Stimulated activated CD4-positive, alpha-beta T cell treated with anti-CD3 and anti-CD28 coated beads, Interleukin-4, amount 100 ng/mL, for 1 hour (primary cell): ENCODE data around the gene ATF3.
A peak's percentile ranks its signal among the peaks of the same experiment; 100 is the strongest.
"Not testable (repeated sequence)": the region's sequence is repeated elsewhere in the genome, so short reads cannot be mapped to it uniquely, and the experiment has no call there.

ENCODE experiments used
- DNase-seq: peaks from one replicate; pipeline ENCODE4 v3.0.0-alpha.2; 2020

Gene ATF3

GRCh38 chr1:212655668-212656440, 47.3 kb downstream of the ATF3 start:
- DNase-seq: no peak

GRCh38 chr1:212656730-212657129, 48.2 kb downstream of the ATF3 start:
- no peak for DNase-seq

- DNase-seq: not testable (repeated sequence)
Observed at GRCh38 chr1:212658250-212658649, 49.7 kb downstream of the ATF3 start.

DNA sequence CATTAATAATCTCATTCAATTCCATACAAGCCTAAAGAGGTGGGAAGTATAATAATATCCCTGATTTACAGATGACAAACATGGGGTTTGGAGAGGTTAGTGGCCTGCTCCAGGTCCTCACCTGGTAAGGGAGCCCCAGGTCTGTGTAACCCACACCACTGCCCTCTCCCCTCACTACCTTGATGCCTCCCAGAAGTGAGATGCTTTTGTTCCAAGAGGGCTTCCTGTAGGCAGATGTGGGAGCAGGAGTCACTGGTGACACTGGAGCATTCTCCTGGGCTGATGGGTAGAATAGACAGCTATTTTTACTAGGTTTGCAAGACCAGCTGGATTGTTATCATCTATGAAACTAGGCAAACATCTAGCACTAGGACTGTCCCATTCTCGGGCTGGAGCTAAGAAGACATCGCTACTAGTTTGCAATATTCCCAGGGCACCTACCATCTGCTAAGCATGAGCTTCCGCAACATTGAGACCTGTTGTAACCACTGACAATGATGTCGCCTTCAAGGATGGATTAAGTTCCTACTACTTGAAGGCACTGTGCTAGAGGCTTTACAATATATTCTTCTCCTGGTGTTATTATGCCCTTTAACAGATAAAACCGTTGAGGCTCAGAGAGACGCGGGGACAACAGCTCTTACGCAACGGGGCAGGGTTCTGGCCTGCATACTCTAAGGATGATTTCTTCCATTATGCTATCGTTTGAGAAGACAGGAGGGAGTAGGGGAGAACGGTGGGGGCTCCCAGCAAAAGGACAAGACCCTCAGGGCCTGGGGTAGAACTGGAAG, 56.0 kb downstream of the ATF3 start:
- DNase-seq: no peak

DNA sequence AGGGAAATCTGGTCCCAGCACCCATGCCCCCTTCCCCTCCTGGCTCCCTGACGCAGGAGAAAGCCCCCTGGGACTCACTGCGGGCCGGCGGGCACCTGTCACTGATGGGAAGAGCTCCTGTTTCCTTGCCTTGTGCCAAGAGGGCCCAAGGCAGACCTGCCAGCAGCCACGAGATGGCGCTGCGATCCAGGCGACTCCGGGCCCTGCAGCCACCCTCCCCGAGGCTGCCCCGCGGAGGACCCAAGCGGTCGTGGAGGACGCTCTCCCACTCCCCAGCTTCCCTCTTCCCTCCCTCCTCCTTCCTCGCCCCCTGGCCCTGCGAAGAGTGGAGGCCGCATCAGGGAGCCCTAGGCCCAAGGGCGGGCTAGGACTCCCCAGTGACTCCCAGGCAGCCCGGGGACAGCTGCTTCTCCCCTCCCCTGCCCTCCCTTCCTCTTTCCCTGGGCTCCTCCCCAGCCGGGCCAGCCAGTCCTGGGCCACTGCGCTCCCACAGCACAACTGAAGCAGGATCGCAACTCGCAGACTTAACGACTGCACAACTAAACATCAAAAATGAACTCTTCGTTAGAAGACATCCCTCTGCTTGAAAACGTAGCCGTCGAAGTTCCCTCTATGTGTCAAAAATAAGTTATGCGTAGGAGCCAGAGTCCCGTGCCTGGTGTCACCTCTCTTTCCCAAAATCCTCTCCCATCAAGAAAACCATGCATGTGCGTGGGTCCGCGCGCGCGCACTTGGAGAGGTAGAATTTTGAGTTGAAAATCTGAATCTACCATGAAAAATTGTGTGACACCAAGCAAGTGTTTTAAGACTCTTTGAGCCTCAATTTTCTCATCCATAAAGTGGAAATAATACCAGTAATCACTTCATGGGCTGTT, 56.9 kb downstream of the ATF3 start:
- peak; percentile 87 for DNase-seq

DNA sequence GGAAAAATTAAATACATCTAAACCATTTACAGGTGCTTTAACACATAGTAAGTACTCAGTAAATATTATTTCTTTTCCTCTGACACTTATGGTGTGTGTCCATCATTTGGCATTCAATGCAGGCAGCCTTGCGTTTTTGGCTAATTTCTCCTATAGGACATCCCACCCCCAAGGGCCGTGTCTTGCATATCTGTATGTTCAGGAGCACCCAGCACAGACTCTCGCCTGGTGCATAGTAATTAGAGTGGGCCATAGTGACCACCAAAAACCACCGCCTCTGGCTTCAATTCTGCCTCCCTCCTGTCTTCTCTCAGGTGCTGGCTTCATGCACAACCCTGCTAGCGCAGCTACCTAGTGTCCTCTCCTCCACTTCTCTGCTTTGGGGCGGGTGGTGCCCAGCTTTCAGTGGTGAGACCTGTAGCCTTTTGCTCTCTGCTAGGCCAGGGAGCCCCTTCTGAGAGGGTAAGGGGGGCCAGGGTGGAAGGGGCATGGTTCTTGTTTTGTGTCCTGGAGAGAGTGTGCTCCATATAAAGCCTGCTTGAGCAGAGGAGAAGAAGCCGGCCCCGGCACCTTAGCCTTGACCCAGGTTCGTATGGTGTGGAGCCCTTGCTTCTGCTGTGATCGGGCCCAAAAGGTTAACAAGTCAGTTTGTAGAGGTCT, 57.7 kb downstream of the ATF3 start:
- DNase-seq: no peak

DNA sequence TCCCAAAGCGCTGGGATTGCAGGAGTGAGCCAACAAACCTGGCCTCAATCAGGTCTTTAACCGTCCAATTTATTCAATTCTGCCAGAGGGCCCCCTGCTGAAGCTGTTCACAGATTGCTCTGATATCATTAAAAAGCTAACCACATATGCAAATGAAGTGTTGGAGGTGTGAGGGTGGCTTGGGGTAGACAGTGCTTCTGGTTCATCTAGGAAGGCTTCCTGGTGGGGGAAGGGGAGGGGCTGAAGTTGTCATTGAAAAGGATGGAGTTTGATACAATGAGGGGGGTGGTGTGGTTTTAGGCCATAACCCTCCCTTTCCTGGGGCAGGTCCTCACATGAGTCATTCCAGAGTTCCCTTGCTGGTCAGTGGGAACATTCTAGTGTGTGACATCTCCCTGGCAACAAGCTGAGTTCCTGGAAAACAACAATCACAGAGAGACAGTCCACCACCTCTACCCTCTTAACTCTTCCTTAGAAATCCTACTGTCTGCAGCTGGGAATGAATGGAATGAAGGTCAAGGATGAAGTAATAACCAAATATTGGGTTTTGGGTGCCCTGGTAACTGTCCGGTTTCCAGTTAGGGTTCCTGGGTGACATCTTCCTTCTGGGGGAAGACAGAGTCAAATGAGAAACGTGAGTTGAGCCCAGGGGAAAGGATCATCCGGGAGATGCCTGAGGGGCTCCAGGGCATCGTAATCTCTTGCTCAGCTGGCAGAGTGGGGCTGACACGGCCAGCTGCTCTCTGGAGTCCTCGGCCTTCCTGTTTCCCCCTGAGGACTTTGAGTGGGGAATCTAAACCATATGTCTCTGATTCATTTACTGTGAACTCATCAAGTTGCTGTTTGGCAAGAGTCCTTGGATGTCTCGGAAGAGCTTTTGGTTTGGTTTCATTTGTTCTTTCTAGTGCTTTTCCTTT, 58.9 kb downstream of the ATF3 start:
- DNase-seq: no peak

GRCh38 chr1:212668477-212668876, 59.9 kb downstream of the ATF3 start:
- DNase-seq: no peak

GRCh38 chr1:212669102-212669501, 60.5 kb downstream of the ATF3 start:
- DNase-seq: no peak

- DNase-seq: no peak
Observed at GRCh38 chr1:212669600-212669999, 61.0 kb downstream of the ATF3 start.

GRCh38 chr1:212670301-212670700, 61.7 kb downstream of the ATF3 start:
- no peak for DNase-seq
